H1 (cell line): Measurements from ENCODE around the gene TNFSF4. TPM values are rescaled to one million over a fixed set of nuclear protein-coding genes. Genes with fewer than 3 reads are reported as not detected.

Source experiments
- CHD2 ChIP-seq: IDR thresholded peaks from 2 replicates; pipeline ENCODE4 v1.6.1; 2012; ENCODE audit warnings: low read length, improper control_type of control experiment
- FOSL1 ChIP-seq: IDR thresholded peaks from 2 replicates; pipeline ENCODE4 v1.6.1; 2011; ENCODE audit warnings: mild to moderate bottlenecking, low read depth, low read length, moderate library complexity; ENCODE audit not compliant: insufficient read depth
- GTF2F1 ChIP-seq: IDR thresholded peaks from 2 replicates; pipeline ENCODE4 v1.6.1; 2012; ENCODE audit warnings: low read depth, low read length, improper control_type of control experiment, borderline replicate concordance
- KDM1A ChIP-seq: fragments of 200-600, 300-600 bp; sonication (generic); IDR thresholded peaks from 2 replicates; pipeline ENCODE4 v1.7.1; 2016; ENCODE audit warnings: mild to moderate bottlenecking, low read length, borderline replicate concordance
- KDM5A ChIP-seq: fragments of 200-600 bp; IDR thresholded peaks from 2 replicates; pipeline ENCODE4 v1.7.1; 2012; ENCODE audit warnings: mild to moderate bottlenecking, low read length, inconsistent platforms, mixed read lengths
- NANOG ChIP-seq: IDR thresholded peaks from 2 replicates; pipeline ENCODE4 v1.6.1; 2011; ENCODE audit warnings: low read length, low read depth, mild to moderate bottlenecking, inconsistent platforms; ENCODE audit not compliant: insufficient read depth, poor library complexity, severe bottlenecking
- SIRT6 ChIP-seq: IDR thresholded peaks from one replicate; pipeline ENCODE4 v1.7.1; 2012; ENCODE audit warnings: low read length, inconsistent platforms
- SP1 ChIP-seq: IDR thresholded peaks from 2 replicates; pipeline ENCODE4 v1.6.1; 2011; ENCODE audit warnings: low read depth, low read length
- SP2 ChIP-seq: IDR thresholded peaks from 2 replicates; pipeline ENCODE4 v1.6.1; 2012; ENCODE audit warnings: mild to moderate bottlenecking, low read length, inconsistent platforms
- SRF ChIP-seq: IDR thresholded peaks from 2 replicates; pipeline ENCODE4 v1.6.1; 2011; ENCODE audit warnings: mild to moderate bottlenecking, low read depth, low read length, moderate library complexity
- polyA plus RNA-seq, 7 experiments: library from polyadenylated mRNA; depleted of rRNA in 3 of 7; stranded (reverse) in 5 of 7; unstranded in 2 of 7; fragments of >200 nt in 5 of 7; fragments of 200-250 nt in 2 of 7; gene quantifications; 1 replicate in 5 of 7; 2 replicates in 1 of 7; 4 replicates in 1 of 7; pipeline versions ENCODE4 v1.2.1 to v1.2.3, GENCODE V29; 2011 to 2013; ENCODE audit warnings: missing spikeins in 2 of 7, mixed read lengths in 2 of 7
- total RNA-seq: library from RNA; stranded (reverse); fragmentation: NEBNext Ultra II Directional; extraction: Animal tissue kit (Norgen Biotek cat#: 25700); gene quantifications from 2 replicates; pipeline ENCODE4 v1.2.1, GENCODE V29; 2021
- TF ChIP-seq, protein P1 (sequence below): fragments of 300-600 bp; sonication (generic); IDR thresholded peaks from 2 replicates; pipeline ENCODE4 v1.7.1; 2012; ENCODE audit warnings: low read length, moderate library complexity, mild to moderate bottlenecking, inconsistent platforms; ENCODE audit not compliant: insufficient replicate concordance
- TF ChIP-seq, protein P2 (sequence below): IDR thresholded peaks from 2 replicates; pipeline ENCODE4 v1.6.1; 2011; ENCODE audit warnings: low read length, improper control_type of control experiment

Gene TNFSF4
- total and polyA plus RNA-seq, 2 of the 8 experiments (the other 6 are each of a cell fraction or from before 2014, with no cell fraction given), result 0.54 to 0.63 TPM

DNA sequence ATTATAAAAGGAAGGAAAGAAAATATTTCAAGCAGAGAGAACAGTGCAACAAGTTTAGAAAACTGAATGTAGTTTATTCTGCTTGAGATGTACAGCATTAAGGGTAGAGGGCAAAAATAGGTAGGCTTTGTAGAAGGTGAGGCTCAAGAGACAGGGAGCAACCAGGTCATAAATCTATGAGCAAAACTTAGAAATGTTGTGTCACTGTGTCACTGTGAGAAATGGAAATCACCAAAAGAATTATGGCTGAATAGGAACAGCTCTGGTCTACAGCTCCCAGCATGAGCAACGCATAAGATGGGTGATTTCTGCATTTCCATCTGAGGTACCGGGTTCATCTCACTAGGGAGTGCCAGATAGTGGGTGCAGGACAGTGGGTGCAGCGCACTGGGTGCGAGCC lies 53.6 kb downstream of the TNFSF4 start (continued):
- TF ChIP-seq, protein P1, sequence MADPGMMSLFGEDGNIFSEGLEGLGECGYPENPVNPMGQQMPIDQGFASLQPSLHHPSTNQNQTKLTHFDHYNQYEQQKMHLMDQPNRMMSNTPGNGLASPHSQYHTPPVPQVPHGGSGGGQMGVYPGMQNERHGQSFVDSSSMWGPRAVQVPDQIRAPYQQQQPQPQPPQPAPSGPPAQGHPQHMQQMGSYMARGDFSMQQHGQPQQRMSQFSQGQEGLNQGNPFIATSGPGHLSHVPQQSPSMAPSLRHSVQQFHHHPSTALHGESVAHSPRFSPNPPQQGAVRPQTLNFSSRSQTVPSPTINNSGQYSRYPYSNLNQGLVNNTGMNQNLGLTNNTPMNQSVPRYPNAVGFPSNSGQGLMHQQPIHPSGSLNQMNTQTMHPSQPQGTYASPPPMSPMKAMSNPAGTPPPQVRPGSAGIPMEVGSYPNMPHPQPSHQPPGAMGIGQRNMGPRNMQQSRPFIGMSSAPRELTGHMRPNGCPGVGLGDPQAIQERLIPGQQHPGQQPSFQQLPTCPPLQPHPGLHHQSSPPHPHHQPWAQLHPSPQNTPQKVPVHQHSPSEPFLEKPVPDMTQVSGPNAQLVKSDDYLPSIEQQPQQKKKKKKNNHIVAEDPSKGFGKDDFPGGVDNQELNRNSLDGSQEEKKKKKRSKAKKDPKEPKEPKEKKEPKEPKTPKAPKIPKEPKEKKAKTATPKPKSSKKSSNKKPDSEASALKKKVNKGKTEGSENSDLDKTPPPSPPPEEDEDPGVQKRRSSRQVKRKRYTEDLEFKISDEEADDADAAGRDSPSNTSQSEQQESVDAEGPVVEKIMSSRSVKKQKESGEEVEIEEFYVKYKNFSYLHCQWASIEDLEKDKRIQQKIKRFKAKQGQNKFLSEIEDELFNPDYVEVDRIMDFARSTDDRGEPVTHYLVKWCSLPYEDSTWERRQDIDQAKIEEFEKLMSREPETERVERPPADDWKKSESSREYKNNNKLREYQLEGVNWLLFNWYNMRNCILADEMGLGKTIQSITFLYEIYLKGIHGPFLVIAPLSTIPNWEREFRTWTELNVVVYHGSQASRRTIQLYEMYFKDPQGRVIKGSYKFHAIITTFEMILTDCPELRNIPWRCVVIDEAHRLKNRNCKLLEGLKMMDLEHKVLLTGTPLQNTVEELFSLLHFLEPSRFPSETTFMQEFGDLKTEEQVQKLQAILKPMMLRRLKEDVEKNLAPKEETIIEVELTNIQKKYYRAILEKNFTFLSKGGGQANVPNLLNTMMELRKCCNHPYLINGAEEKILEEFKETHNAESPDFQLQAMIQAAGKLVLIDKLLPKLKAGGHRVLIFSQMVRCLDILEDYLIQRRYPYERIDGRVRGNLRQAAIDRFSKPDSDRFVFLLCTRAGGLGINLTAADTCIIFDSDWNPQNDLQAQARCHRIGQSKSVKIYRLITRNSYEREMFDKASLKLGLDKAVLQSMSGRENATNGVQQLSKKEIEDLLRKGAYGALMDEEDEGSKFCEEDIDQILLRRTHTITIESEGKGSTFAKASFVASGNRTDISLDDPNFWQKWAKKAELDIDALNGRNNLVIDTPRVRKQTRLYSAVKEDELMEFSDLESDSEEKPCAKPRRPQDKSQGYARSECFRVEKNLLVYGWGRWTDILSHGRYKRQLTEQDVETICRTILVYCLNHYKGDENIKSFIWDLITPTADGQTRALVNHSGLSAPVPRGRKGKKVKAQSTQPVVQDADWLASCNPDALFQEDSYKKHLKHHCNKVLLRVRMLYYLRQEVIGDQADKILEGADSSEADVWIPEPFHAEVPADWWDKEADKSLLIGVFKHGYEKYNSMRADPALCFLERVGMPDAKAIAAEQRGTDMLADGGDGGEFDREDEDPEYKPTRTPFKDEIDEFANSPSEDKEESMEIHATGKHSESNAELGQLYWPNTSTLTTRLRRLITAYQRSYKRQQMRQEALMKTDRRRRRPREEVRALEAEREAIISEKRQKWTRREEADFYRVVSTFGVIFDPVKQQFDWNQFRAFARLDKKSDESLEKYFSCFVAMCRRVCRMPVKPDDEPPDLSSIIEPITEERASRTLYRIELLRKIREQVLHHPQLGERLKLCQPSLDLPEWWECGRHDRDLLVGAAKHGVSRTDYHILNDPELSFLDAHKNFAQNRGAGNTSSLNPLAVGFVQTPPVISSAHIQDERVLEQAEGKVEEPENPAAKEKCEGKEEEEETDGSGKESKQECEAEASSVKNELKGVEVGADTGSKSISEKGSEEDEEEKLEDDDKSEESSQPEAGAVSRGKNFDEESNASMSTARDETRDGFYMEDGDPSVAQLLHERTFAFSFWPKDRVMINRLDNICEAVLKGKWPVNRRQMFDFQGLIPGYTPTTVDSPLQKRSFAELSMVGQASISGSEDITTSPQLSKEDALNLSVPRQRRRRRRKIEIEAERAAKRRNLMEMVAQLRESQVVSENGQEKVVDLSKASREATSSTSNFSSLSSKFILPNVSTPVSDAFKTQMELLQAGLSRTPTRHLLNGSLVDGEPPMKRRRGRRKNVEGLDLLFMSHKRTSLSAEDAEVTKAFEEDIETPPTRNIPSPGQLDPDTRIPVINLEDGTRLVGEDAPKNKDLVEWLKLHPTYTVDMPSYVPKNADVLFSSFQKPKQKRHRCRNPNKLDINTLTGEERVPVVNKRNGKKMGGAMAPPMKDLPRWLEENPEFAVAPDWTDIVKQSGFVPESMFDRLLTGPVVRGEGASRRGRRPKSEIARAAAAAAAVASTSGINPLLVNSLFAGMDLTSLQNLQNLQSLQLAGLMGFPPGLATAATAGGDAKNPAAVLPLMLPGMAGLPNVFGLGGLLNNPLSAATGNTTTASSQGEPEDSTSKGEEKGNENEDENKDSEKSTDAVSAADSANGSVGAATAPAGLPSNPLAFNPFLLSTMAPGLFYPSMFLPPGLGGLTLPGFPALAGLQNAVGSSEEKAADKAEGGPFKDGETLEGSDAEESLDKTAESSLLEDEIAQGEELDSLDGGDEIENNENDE, result no peak
- TF ChIP-seq KDM1A (no peak), SP2 (no peak), KDM5A (no peak), FOSL1 (no peak), SIRT6 (no peak), SRF (no peak), NANOG (no peak), SP1 (no peak), GTF2F1 (no peak), CHD2 (no peak)
- TF ChIP-seq, protein P2, sequence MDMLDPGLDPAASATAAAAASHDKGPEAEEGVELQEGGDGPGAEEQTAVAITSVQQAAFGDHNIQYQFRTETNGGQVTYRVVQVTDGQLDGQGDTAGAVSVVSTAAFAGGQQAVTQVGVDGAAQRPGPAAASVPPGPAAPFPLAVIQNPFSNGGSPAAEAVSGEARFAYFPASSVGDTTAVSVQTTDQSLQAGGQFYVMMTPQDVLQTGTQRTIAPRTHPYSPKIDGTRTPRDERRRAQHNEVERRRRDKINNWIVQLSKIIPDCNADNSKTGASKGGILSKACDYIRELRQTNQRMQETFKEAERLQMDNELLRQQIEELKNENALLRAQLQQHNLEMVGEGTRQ, result no peak
